BJ (cell line): ENCODE measurements around the gene ERCC6. TPM values are rescaled to one million over a fixed set of nuclear protein-coding genes. Genes with fewer than 3 reads are reported as not detected.

Experiments
- CTCF ChIA-PET: fragments of 350-600 bp; formaldehyde crosslinking; extraction: SDS; loops from one replicate; lab custom pipeline; 2021; ENCODE audit warnings: antibody characterized with exemption, inconsistent platforms; lab: Yijun Ruan, JAX
- POLR2A ChIA-PET: fragments of 300-600 bp; sonication (Branson Sonifier 250); formaldehyde crosslinking; extraction: SDS; loops from one replicate; lab custom pipeline; 2021; ENCODE audit warnings: antibody characterized with exemption; lab: Charles Lee
- DNase-seq: peaks from one replicate; pipeline ENCODE4 v3.0.0-alpha.2; 2011; ENCODE audit warnings: low read depth
- H3K27me3 ChIP-seq: 2 replicates; pipeline ENCODE4 v1.6.0; 2011; ENCODE audit warnings: low read length; ENCODE audit not compliant: control insufficient read depth, insufficient read depth
- H3K36me3 ChIP-seq: 2 replicates; pipeline ENCODE4 v1.5.1; 2011; ENCODE audit warnings: low read length; ENCODE audit not compliant: control insufficient read depth, insufficient read depth
- H3K4me3 ChIP-seq: 2 replicates; pipeline ENCODE4 v1.5.1; 2011; ENCODE audit warnings: low read depth, mild to moderate bottlenecking, control low read depth, low read length
- CTCF ChIP-seq: IDR thresholded peaks from 2 replicates; pipeline ENCODE4 v1.5.1; 2011; ENCODE audit warnings: low read depth, mild to moderate bottlenecking, control low read depth, inconsistent platforms, low read length, moderate library complexity; ENCODE audit not compliant: insufficient read depth
- polyA plus RNA-seq: library from polyadenylated mRNA; depleted of rRNA; stranded (reverse); fragments of >200 nt; gene quantifications from 2 replicates; pipeline ENCODE4 v1.2.3, GENCODE V29; 2011; rRNA removed

ERCC6 gene
- polyA plus RNA-seq, 1 experiment, result 26.1 TPM

- H3K36me3 ChIP-seq, result peaks cover 6% of the 10 kb centered on the region; the same call in 1 of the 2 replicates
- H3K4me3 ChIP-seq, result no peak overlapping the region
- ChIA-PET POLR2A (no interaction called here), CTCF (interaction anchor here (1.3 to 1.4 kb wide), 2 partner anchors 28 to 34 kb away, joined by 4 to 5 read pairs; no protein-coding TSS in a partner anchor)
- no peaks in the 10 kb centered on the region for H3K27me3 ChIP-seq
- TF ChIP-seq CTCF, result no peak
- DNase-seq, result no peak
Observed at GRCh38 chr10:49484486-49485235, 54.3 kb downstream of the ERCC6 start.

GRCh38 chr10:49478819-49479218, 60.1 kb downstream of the ERCC6 start:
- no peak for TF ChIP-seq CTCF
- ChIA-PET POLR2A (no interaction called here), CTCF (interaction anchor here (0.6 to 1.5 kb wide), 3 partner anchors 9 to 21 kb away, joined by 3 to 4 read pairs (median 3); no protein-coding TSS in a partner anchor)
- no peak for DNase-seq
- Histone ChIP-seq H3K27me3 (no peaks in the 10 kb centered on the region), H3K4me3 (no peak overlapping the region), H3K36me3 (peaks cover 23% of the 10 kb centered on the region)

- no peak for DNase-seq
- peaks cover 28% of the 10 kb centered on the region for H3K36me3 ChIP-seq
- POLR2A ChIA-PET, result no interaction called here
Observed at GRCh38 chr10:49474901-49475300, 64.0 kb downstream of the ERCC6 start.

GRCh38 chr10:49471532-49471931, 67.4 kb downstream of the ERCC6 start:
- DNase-seq, result no peak
- CTCF ChIA-PET, result interaction anchor here (0.7 to 1.6 kb wide), 2 partner anchors 10 to 13 kb away, joined by 3 to 5 read pairs; no protein-coding TSS in a partner anchor
- POLR2A ChIA-PET, result no interaction called here
- TF ChIP-seq CTCF, result no peak
- no peaks in the 10 kb centered on the region for H3K27me3 ChIP-seq
- peaks cover 24% of the 10 kb centered on the region for H3K36me3 ChIP-seq
- no peak overlapping the region for H3K4me3 ChIP-seq

More at GRCh38 chr10:49474901-49475300, 64.0 kb downstream of the ERCC6 start:
- Histone ChIP-seq H3K4me3 (no peak overlapping the region), H3K27me3 (no peaks in the 10 kb centered on the region)
- no peak for TF ChIP-seq CTCF
- CTCF ChIA-PET, result no interaction called here

GRCh38 chr10:49465736-49466135, 73.2 kb downstream of the ERCC6 start:
- Histone ChIP-seq H3K4me3 (no peak overlapping the region), H3K27me3 (no peaks in the 10 kb centered on the region), H3K36me3 (peaks cover 14% of the 10 kb centered on the region)
- DNase-seq, result no peak
- no peak for TF ChIP-seq CTCF
- CTCF ChIA-PET, result no interaction called here
- POLR2A ChIA-PET, result no interaction called here

Other genes with a start within 250 kb of the ERCC6 start
- not detected in 2 replicates for gene C10orf71, start 240.0 kb downstream of the ERCC6 start, polyA plus RNA-seq
- gene DRGX, start 143.0 kb downstream of the ERCC6 start, polyA plus RNA-seq, result 0.04 and 0.06 TPM in 2 replicates
- gene SLC18A3, start 71.2 kb upstream of the ERCC6 start, polyA plus RNA-seq, result not detected in 2 replicates
- not detected in 2 replicates for gene CHAT, start 74.9 kb upstream of the ERCC6 start, polyA plus RNA-seq
- not detected in 2 replicates for gene C10orf53, start 140.5 kb upstream of the ERCC6 start, polyA plus RNA-seq
- gene OGDHL, start 223.2 kb upstream of the ERCC6 start, polyA plus RNA-seq, result 0.11 and 0.16 TPM in 2 replicates